Raji (cell line): ENCODE data around the gene HS3ST3A1.

Experiments used
- POLR2A ChIP-seq: IDR thresholded peaks from 2 replicates; pipeline ENCODE4 v1.6.1; 2011; ENCODE audit warnings: low read depth, low read length, control low read depth; ENCODE audit not compliant: insufficient read depth

HS3ST3A1 gene

GRCh38 chr17:13600475-13601321, 1.0 kb downstream of the HS3ST3A1 start:
- TF ChIP-seq POLR2A = no peak

GRCh38 chr17:13599864-13600263, 1.9 kb downstream of the HS3ST3A1 start:
- no peak for TF ChIP-seq POLR2A

- no peak for TF ChIP-seq POLR2A
These were observed 2.6 kb downstream of the HS3ST3A1 start for GRCh38 chr17:13599168-13599577.

DNA sequence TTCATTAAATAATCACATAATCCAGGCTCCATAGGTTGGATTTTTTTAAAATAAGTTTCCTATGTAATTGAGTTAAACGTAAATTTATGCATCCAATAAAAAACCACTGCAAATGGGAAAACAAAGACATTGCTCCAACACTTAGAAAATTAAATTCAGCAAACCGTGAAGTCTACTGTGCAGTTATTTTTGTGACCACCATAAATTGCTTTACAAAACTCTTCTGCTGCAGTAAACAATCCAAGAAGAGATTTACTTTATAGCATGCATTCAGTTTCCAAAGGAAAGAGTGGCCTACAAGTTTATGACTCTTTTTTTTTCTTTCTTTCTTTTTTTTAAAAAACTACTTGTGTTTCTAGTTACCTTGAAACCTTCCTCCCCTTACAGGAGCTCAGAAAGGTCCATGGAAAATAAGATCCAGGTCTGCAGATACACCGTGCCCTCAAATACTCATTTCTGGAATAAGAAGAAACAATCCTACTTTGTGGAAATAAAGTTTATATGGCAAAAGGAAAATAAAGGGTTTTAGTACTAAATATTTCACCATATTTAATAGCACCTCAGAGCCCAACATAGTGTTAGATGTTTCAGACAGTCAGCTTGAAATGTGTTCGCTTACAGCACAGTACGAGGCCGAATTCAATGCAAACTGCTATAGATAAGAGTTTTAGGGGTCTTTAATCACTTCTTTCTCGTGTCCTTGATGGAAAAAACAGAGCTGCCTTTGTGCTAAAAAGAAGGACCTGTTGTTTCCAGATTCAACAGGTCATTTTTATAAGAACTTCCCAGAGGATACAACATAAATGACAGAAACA, 3.2 kb downstream of the HS3ST3A1 start:
- TF ChIP-seq POLR2A = no peak

DNA sequence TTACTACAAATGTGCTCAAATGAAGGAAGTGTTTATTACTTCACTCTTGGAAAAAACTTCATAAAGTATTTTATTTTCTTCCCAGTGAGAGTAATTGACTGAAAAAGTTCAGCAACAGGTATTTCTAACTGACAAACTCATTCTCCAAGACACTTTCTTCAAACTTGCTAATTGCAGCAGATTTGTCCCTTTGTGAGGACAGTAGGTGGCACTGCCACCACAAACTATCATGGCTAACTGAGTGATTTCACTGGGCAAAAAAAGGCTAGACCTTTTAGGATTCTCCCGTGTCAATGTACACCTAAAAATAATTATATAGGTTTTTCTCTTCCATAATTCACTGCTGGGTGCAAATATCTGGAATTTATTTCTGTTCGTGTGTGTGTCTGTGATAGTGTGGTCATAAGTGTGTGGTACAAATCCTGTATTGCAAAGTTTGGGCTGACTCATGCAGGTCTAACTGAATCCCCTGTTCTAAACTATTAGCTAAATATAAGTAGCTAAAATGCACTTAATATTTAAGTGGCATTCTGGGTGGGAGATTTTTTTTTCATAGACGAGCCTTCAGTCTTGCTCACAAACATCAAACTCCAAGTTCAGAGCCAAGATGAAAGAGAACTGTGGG, 3.9 kb downstream of the HS3ST3A1 start:
- TF ChIP-seq POLR2A = no peak

- TF ChIP-seq POLR2A = no peak
These were observed 5.3 kb downstream of the HS3ST3A1 start for GRCh38 chr17:13596241-13596923.

DNA sequence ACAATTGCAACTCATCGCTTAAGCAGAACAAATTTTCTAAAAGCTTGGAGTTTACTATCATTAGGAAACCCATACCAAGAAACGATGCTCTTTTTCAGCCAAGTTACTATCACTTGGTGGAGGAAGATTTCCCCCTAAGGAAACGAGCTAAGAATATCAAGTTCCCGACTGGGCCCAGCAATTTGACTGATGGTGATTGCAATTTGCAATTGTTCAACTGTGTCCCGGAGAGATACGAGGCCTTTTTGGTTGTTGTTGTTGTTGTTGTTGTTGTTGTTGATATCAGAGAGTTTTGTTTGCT, 6.2 kb downstream of the HS3ST3A1 start:
- no peak for TF ChIP-seq POLR2A

DNA sequence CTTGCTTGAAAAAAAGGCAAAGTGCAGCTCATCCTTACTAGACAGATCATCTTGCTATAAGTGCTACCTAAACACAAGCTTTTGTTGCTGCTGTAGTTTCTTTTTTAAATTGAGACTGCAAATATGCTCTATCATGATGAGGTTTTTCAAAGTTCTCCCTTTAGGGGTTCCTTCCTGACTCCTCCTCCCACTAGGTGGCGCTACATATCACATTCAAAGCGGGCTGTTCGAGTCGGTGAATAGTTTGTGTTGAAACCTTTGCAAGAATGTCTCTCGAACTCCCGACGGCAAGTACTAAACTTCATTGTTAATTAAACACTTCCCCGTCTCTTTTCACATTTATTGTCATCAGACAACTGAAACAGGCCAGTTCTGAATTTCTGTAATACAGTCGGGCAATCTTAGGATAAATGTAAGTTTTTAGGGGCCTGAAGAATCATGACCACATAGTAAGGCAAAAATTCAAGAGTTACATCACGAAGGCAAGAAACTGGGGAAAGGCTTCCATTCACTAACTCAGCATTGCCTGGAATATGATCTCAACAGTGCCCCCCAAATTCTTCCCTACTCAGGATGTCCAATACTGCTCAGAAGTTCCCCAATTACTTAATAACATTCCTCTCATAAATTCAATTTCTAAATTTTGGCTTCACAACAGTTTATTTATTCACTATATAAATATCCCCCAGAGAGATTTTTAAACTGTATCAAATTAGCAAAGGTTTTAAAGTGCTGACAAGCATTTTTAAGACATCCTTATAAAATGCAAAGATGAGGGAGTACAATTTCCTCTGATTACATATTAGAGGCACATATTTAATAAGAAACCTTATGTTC, 6.7 kb downstream of the HS3ST3A1 start:
- no peak for TF ChIP-seq POLR2A

- TF ChIP-seq POLR2A = no peak
These were observed 7.4 kb downstream of the HS3ST3A1 start for GRCh38 chr17:13594310-13594709.

- TF ChIP-seq POLR2A = no peak
These were observed 8.0 kb downstream of the HS3ST3A1 start for GRCh38 chr17:13593757-13594156.

- TF ChIP-seq POLR2A = no peak
These were observed 8.5 kb downstream of the HS3ST3A1 start for GRCh38 chr17:13593021-13593751.

DNA sequence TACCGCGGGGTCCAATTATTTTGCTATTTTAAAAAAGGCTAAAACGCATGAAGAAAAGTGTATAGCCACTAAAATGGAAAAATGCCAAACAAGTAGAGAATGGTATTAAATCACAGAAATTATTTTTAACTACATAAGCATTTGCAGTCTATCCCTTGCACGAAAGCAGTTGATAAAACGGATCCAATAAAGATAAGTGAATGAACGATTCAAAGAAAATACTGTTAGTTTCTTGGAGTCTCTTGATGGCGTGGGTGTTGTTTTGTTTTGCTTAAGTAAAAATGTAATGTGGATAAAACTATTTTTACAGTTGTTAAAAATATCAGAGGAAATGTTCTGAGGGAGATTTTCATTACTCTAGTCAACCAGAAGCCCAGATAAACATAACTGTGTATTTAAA, 9.3 kb downstream of the HS3ST3A1 start:
- TF ChIP-seq POLR2A = no peak

- TF ChIP-seq POLR2A = no peak
These were observed 11.3 kb downstream of the HS3ST3A1 start for GRCh38 chr17:13590441-13590840.

DNA sequence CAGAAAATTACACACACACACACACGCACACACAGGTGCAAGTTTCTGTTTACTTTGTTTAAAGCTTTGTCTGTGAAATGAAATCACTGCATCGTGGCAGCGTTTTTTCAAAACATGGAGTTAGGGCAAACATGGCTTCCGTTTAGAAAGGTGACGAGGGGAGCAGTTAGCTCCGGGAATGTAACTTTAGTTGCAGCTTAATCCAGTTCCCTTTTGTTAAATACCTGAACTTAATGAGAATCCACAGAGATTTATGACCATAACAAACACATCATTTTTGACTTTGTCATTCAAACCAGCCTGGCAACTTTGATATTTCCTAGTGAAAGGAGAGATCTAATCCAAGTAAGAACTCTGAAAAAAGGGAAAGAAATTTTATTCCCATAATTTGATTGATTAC, 12.1 kb downstream of the HS3ST3A1 start:
- TF ChIP-seq POLR2A = no peak
